ENCODE results near the gene PEX16. TPM values are rescaled to one million over a fixed set of nuclear protein-coding genes. Genes with fewer than 3 reads are reported as not detected.

PEX16 gene
- polyA plus RNA-seq, 1 experiment, result 16.0 TPM

DNA sequence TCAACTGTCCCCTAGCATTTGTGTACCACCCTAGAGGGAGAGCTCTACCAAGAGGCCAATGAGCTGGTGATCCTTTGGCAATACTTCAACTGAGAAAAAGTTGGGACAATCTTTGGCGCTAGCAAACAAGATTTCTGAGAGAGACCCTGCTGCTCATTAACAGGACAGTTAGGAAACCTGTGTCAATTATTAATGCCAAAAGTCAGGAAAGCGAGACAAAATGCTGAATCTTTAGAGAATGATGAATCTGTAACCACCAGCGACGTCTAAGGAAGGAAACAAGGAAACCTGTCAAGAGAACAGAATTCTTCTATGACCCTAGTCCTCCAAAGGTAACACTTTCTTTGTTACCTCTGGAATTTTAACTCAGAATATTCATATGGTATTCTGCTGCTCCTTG is 24.7 kb upstream of the PEX16 start:
- POLR2A ChIA-PET, result interaction anchor here (0.6 kb wide), 1 partner anchor 59 kb away, joined by 7 read pairs; no protein-coding TSS in a partner anchor
- Histone ChIP-seq H3K27me3 (ENCODE audit: control insufficient read depth, insufficient read depth, low read length) (no peaks in the 10 kb centered on the region), H3K4me3 (ENCODE audit: low read depth, low read length) (no peak overlapping the region), H3K9me3 (ENCODE audit: control insufficient read depth, insufficient read depth, low read length) (no peaks in the 10 kb centered on the region), H3K27ac (ENCODE audit: low read depth, low read length) (no peak overlapping the region)
- DNase-seq (ENCODE audit: low read depth, low spot score), result no peak
- CTCF ChIA-PET, result interaction anchor here (0.6 to 3.0 kb wide), 3 partner anchors 23 to 296 kb away, joined by 4 to 14 read pairs (median 7); no protein-coding TSS in a partner anchor
- no peak for TF ChIP-seq CTCF (IDR thresholded peaks at IDR 0.05; ENCODE audit: low read depth, low read length)

GRCh38 chr11:45941285-45941684 is 23.6 kb upstream of the PEX16 start:
- no peaks in the 10 kb centered on the region for H3K9me3 ChIP-seq (ENCODE audit: control insufficient read depth, insufficient read depth, low read length)
- ChIA-PET POLR2A (no interaction called here), CTCF (interaction anchor here (1.5 to 3.0 kb wide), 2 partner anchors 24 to 65 kb away, joined by 4 to 14 read pairs; no protein-coding TSS in a partner anchor)
- H3K27me3 ChIP-seq (ENCODE audit: control insufficient read depth, insufficient read depth, low read length), result no peaks in the 10 kb centered on the region
- no peak for DNase-seq (ENCODE audit: low read depth, low spot score)
- H3K27ac ChIP-seq (ENCODE audit: low read depth, low read length), result no peak overlapping the region
- no peak overlapping the region for H3K4me3 ChIP-seq (ENCODE audit: low read depth, low read length)
- no peak for TF ChIP-seq CTCF (IDR thresholded peaks at IDR 0.05; ENCODE audit: low read depth, low read length)

GRCh38 chr11:45939836-45940235 is 22.2 kb upstream of the PEX16 start:
- no peak for TF ChIP-seq CTCF (IDR thresholded peaks at IDR 0.05; ENCODE audit: low read depth, low read length)
- CTCF ChIA-PET, result interaction anchor here (0.6 kb wide), 3 partner anchors 26 to 1100 kb away, joined by 3 to 11 read pairs (median 5); no protein-coding TSS in a partner anchor
- Histone ChIP-seq H3K27me3 (ENCODE audit: control insufficient read depth, insufficient read depth, low read length) (no peaks in the 10 kb centered on the region), H3K9me3 (ENCODE audit: control insufficient read depth, insufficient read depth, low read length) (no peaks in the 10 kb centered on the region), H3K27ac (ENCODE audit: low read depth, low read length) (no peak overlapping the region), H3K4me3 (ENCODE audit: low read depth, low read length) (no peak overlapping the region)
- POLR2A ChIA-PET, result interaction anchor here (0.6 kb wide), 1 partner anchor 103 kb away, joined by 3 read pairs; no protein-coding TSS in a partner anchor
- no peak for DNase-seq (ENCODE audit: low read depth, low spot score)

DNA sequence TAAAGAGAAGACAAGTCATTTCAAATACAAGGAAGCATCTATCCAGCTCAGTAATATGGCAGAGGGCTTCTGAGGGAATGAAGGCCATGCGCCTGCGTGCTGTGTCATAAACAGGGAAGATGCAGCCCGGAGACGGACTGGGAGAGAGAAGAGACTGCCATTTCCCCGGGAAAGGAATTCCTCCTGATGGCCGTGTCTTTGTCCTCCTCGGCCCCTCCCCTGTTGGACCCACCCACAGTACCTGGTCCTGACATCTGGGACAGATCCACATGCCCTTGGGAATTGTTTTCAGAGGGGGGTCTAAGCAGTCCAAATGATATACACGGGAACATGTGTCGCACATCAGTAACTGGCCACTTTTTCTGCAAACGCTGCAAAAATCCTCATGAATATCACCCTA is 20.2 kb upstream of the PEX16 start:
- no peak for TF ChIP-seq CTCF (IDR thresholded peaks at IDR 0.05; ENCODE audit: low read depth, low read length)
- Histone ChIP-seq H3K27ac (ENCODE audit: low read depth, low read length) (no peak overlapping the region), H3K9me3 (ENCODE audit: control insufficient read depth, insufficient read depth, low read length) (no peaks in the 10 kb centered on the region), H3K27me3 (ENCODE audit: control insufficient read depth, insufficient read depth, low read length) (no peaks in the 10 kb centered on the region), H3K4me3 (ENCODE audit: low read depth, low read length) (no peak overlapping the region)
- ChIA-PET CTCF (no interaction called here), POLR2A (no interaction called here)
- DNase-seq (ENCODE audit: low read depth, low spot score), result no peak

DNA sequence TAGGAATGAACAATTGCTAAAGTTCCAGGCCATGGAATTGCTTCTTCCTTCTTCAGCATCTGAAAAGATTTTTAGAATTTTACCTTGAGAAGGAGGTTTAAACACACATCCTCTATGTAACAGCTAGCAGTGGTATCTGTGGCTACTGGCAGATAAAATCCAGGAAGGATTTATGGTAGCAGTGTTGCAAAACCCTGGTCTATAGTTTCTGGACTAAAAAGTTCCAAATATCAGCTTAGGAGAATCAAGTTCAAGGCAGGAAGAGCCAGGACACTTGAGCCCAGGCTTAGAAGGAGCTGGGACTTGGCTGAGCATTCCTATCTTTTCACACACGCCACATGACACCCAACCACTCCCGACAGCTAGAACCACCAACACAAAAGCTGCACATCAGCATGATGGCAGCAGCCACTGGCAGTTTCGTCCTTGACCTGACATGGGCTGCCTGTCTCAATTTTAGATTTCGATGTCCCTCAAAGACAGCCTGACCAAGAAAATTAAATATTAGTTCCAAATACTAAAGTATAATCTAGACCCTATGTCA is 18.9 kb upstream of the PEX16 start:
- ChIA-PET POLR2A (no interaction called here), CTCF (interaction anchor here (0.8 to 1.2 kb wide), 2 partner anchors 16 to 165 kb away, joined by 3 read pairs; no protein-coding TSS in a partner anchor)

More for the DNA sequence above, 18.9 kb upstream of the PEX16 start:
- Histone ChIP-seq H3K9me3 (ENCODE audit: control insufficient read depth, insufficient read depth, low read length) (no peaks in the 10 kb centered on the region), H3K27me3 (ENCODE audit: control insufficient read depth, insufficient read depth, low read length) (no peaks in the 10 kb centered on the region), H3K4me3 (ENCODE audit: low read depth, low read length) (no peak overlapping the region), H3K27ac (ENCODE audit: low read depth, low read length) (no peak overlapping the region)
- DNase-seq (ENCODE audit: low read depth, low spot score), result no peak
- TF ChIP-seq CTCF (IDR thresholded peaks at IDR 0.05; ENCODE audit: low read depth, low read length), result no peak
